Epithelial cell of esophagus (primary cell): ENCODE data around the gene IFNE.

Experiments used
- DNase-seq: peaks from one replicate; pipeline ENCODE4 v3.0.0; 2010; ENCODE audit warnings: low read depth
- H3K4me3 ChIP-seq: 2 replicates; pipeline ENCODE4 v1.5.1; 2011; ENCODE audit warnings: mild to moderate bottlenecking, low read length, control low read depth
- TF ChIP-seq, protein P1 (sequence below): IDR thresholded peaks from 2 replicates; pipeline ENCODE4 v1.5.1; 2011; ENCODE audit warnings: low read depth, mild to moderate bottlenecking, low read length, control low read depth, inconsistent platforms; ENCODE audit not compliant: insufficient read depth; ENCODE audit errors: missing control alignments

The IFNE gene

GRCh38 chr9:21499912-21500311 is 17.8 kb upstream of the IFNE start:
- no peak for DNase-seq
- TF ChIP-seq, protein P1, sequence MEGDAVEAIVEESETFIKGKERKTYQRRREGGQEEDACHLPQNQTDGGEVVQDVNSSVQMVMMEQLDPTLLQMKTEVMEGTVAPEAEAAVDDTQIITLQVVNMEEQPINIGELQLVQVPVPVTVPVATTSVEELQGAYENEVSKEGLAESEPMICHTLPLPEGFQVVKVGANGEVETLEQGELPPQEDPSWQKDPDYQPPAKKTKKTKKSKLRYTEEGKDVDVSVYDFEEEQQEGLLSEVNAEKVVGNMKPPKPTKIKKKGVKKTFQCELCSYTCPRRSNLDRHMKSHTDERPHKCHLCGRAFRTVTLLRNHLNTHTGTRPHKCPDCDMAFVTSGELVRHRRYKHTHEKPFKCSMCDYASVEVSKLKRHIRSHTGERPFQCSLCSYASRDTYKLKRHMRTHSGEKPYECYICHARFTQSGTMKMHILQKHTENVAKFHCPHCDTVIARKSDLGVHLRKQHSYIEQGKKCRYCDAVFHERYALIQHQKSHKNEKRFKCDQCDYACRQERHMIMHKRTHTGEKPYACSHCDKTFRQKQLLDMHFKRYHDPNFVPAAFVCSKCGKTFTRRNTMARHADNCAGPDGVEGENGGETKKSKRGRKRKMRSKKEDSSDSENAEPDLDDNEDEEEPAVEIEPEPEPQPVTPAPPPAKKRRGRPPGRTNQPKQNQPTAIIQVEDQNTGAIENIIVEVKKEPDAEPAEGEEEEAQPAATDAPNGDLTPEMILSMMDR, result no peak
- H3K4me3 ChIP-seq, result no peak overlapping the region

DNA sequence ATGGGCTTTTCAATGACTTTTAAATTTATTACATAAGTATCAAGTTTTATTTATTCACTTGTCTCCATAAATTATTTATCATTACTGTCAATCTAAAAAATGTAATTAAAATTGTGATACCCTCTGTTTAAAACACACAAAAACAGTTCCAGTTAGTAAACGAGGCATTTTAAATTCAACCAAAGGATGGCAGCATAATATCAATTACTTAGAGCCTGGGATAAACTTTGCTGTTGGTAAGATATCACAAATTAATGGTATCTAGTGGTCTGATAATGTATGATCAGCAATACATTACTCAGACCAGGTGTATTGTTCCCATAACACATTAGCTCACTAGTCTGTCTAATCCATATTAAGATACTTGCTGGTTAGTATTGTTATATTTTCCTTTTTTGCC is 9.6 kb upstream of the IFNE start:
- DNase-seq, result no peak
- H3K4me3 ChIP-seq, result no peak overlapping the region
- TF ChIP-seq, protein P1, result no peak

GRCh38 chr9:21481470-21482056 is 550 bp downstream of the IFNE start:
- no peak overlapping the region for H3K4me3 ChIP-seq
- TF ChIP-seq, protein P1, result no peak
- no peak for DNase-seq

DNA sequence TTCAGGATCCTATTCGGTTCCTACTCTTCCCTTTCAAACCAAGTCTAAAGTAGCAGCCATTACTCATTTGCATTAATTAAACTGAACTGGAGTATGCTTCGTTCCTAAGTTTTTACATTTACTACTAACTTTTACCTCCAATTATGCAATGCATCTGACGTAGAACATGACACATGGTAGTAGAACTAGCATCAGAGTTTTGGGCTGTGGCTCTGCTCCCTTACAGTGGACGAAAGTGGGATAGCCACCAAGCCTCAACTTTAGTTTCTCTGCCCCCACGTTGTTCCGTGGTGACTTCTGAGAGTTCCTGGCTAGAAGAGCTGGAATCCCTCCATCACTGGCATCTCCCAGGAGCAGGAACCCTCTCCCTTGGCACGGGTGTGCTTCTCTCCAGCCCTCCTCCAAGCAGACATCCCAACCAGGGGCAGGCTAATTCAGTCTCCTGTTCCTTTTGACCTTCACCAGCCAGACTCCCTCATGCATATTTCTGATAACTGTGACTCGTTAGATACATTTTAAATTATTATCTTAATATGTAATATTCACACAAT is 2.9 kb downstream of the IFNE start:
- no peak for DNase-seq
- TF ChIP-seq, protein P1, result no peak
- H3K4me3 ChIP-seq, result no peak overlapping the region

GRCh38 chr9:21477466-21477865 is 4.6 kb downstream of the IFNE start:
- TF ChIP-seq, protein P1, result no peak
- peak; percentile 35 for DNase-seq
- no peak overlapping the region for H3K4me3 ChIP-seq

DNA sequence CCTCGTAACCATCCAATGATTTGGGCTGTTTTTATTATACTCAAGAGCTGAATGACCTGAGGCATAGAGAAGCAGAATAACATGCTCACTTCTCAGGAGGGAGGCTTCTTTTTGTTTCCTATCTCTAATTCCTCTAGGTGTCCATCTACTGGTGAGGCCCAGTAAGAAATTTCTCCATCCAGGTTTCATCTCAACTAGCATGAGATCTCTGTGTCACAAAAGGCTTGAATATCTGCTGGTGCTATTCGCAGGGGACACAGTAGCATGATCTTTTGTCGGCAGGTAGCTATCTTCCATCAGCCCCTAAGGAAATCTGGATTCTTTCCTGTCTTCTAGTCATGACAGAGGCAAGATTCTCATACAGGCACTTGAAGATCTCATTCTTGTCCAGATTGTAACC is 8.9 kb downstream of the IFNE start:
- no peak for DNase-seq
- TF ChIP-seq, protein P1, result peak; percentile 10
- H3K4me3 ChIP-seq, result no peak overlapping the region

DNA sequence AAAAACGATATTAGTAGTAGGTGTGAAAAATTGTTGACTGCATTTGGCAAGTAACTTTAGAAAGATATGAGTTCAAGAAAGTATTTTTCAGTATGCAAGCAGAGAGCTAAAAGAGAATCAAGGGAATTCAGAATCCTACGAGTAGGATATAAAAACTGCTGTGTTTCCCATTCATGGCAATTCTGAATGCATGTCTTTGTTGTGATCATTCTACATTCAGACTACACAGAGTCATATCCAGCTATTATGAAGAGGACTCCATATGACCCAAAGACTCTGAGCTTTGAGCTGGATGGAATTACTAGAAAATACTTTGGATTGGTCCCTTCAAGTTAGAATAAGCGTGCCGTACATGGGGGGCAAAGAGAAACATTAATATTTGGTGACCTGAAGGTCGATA is 12.0 kb downstream of the IFNE start:
- H3K4me3 ChIP-seq, result no peak overlapping the region
- TF ChIP-seq, protein P1, result no peak
- no peak for DNase-seq
